HepG2 (cell line): ENCODE results near the gene CALML6. TPM values are rescaled to one million over a fixed set of nuclear protein-coding genes. Genes with fewer than 3 reads are reported as not detected.
A peak's percentile ranks its signal among the peaks of the same experiment; 100 is the strongest.

Experiments used
- ARNT2 ChIP-seq: sonication (generic); formaldehyde crosslinking; IDR thresholded peaks from 2 replicates; pipeline ENCODE4 v1.8.0; 2022; ENCODE audit warnings: mild to moderate bottlenecking, low read depth, missing genetic modification reagents, moderate library complexity
- CEBPB ChIP-seq: IDR thresholded peaks from 2 replicates; pipeline ENCODE4 v1.6.1; 2011; ENCODE audit warnings: low read depth, low read length, improper control_type of control experiment, borderline replicate concordance
- HDAC6 ChIP-seq: fragments of 200-600 bp; sonication (generic); IDR thresholded peaks from 2 replicates; pipeline ENCODE4 v1.7.0; 2017; ENCODE audit warnings: mild to moderate bottlenecking, antibody characterized with exemption, low read length, low read depth
- HOXD1 ChIP-seq: sonication (generic); formaldehyde crosslinking; IDR thresholded peaks from 2 replicates; pipeline ENCODE4 v1.5.0; 2020; ENCODE audit warnings: missing genetic modification reagents
- MAFK ChIP-seq, 2 experiments: IDR thresholded peaks in 1 of 2; conservative IDR thresholded peaks in 1 of 2; 2 replicates each; pipeline ENCODE4 v1.6.1; 2011; ENCODE audit warnings: improper control_type of control experiment in 2 of 2, low read length in 2 of 2
- NCOA2 ChIP-seq: sonication (generic); formaldehyde crosslinking; IDR thresholded peaks from 2 replicates; pipeline ENCODE4 v1.8.0; 2022; ENCODE audit warnings: inconsistent platforms
- NR2F6 ChIP-seq, 2 experiments: IDR thresholded peaks; 2 replicates each; pipeline ENCODE4 v1.6.1; 2016; ENCODE audit warnings: antibody characterized with exemption in 1 of 2, mild to moderate bottlenecking in 1 of 2
- ONECUT2 ChIP-seq: sonication (generic); formaldehyde crosslinking; IDR thresholded peaks from 2 replicates; pipeline ENCODE4 v1.4.0; 2020; ENCODE audit warnings: missing genetic modification reagents
- SMYD3 ChIP-seq: sonication (generic); formaldehyde crosslinking; IDR thresholded peaks from 2 replicates; pipeline ENCODE4 v1.8.1; 2023; ENCODE audit warnings: mild to moderate bottlenecking, missing genetic modification reagents
- STAT6 ChIP-seq: sonication (generic); formaldehyde crosslinking; IDR thresholded peaks from 2 replicates; pipeline ENCODE4 v1.4.0; 2020; ENCODE audit warnings: missing genetic modification reagents, mild to moderate bottlenecking, borderline replicate concordance
- ZBTB1 ChIP-seq: sonication (generic); formaldehyde crosslinking; IDR thresholded peaks from 2 replicates; pipeline ENCODE4 v1.4.0; 2020; ENCODE audit warnings: missing genetic modification reagents, borderline replicate concordance
- ZNF556 ChIP-seq: sonication (generic); formaldehyde crosslinking; IDR thresholded peaks from 2 replicates; pipeline ENCODE4 v1.4.0; 2020; ENCODE audit warnings: mild to moderate bottlenecking, missing genetic modification reagents, borderline replicate concordance
- ZNF567 ChIP-seq: sonication (generic); formaldehyde crosslinking; IDR thresholded peaks from 2 replicates; pipeline ENCODE4 v1.8.1; 2023; ENCODE audit warnings: mild to moderate bottlenecking, missing genetic modification reagents, borderline replicate concordance
- ZNF572 ChIP-seq: sonication (generic); formaldehyde crosslinking; IDR thresholded peaks from 2 replicates; pipeline ENCODE4 v1.5.1; 2020; ENCODE audit warnings: mild to moderate bottlenecking, missing genetic modification reagents
- ZNF629 ChIP-seq: sonication (generic); formaldehyde crosslinking; conservative IDR thresholded peaks from 2 replicates; pipeline ENCODE4 v1.5.0; 2020; ENCODE audit warnings: missing genetic modification reagents
- ZZZ3 ChIP-seq: sonication (generic); formaldehyde crosslinking; IDR thresholded peaks from 2 replicates; pipeline ENCODE4 v1.4.0; 2020; ENCODE audit warnings: missing genetic modification reagents, mild to moderate bottlenecking, borderline replicate concordance
- polyA plus RNA-seq, 8 experiments: library from polyadenylated mRNA; depleted of rRNA in 3 of 8; stranded (reverse) in 7 of 8; unstranded in 1 of 8; fragments of >200 nt; fragmentation: Illumina TruSeq in 4 of 8; extraction: Trizol in 4 of 8; gene quantifications; 2 replicates each; pipeline versions ENCODE4 v1.2.1 to v1.2.3, GENCODE V29; 2011 to 2016; ENCODE audit warnings: low read depth in 4 of 8, missing spikeins in 1 of 8, mixed read lengths in 1 of 8; ENCODE audit not compliant: insufficient read depth in 1 of 8
- total RNA-seq, 5 experiments: library from RNA; depleted of rRNA; stranded (reverse); fragments of >200 nt; fragmentation: Illumina TruSeq; extraction: Trizol; gene quantifications; 2 replicates each; pipeline ENCODE4 v1.2.3, GENCODE V29; 2016; ENCODE audit warnings: low read depth in 1 of 5
- TF ChIP-seq, protein P1 (sequence below): sonication (generic); formaldehyde crosslinking; IDR thresholded peaks from 2 replicates; pipeline ENCODE4 v1.4.0; 2020; ENCODE audit warnings: missing genetic modification reagents
- TF ChIP-seq, protein P2 (sequence below): IDR thresholded peaks from 2 replicates; pipeline ENCODE4 v1.6.1; 2016; ENCODE audit warnings: low read depth

The CALML6 gene
- total and polyA plus RNA-seq, 2 of the 13 experiments (the other 11 are each of a cell fraction or from before 2014, with no cell fraction given), result 0.11 to 0.12 TPM

DNA sequence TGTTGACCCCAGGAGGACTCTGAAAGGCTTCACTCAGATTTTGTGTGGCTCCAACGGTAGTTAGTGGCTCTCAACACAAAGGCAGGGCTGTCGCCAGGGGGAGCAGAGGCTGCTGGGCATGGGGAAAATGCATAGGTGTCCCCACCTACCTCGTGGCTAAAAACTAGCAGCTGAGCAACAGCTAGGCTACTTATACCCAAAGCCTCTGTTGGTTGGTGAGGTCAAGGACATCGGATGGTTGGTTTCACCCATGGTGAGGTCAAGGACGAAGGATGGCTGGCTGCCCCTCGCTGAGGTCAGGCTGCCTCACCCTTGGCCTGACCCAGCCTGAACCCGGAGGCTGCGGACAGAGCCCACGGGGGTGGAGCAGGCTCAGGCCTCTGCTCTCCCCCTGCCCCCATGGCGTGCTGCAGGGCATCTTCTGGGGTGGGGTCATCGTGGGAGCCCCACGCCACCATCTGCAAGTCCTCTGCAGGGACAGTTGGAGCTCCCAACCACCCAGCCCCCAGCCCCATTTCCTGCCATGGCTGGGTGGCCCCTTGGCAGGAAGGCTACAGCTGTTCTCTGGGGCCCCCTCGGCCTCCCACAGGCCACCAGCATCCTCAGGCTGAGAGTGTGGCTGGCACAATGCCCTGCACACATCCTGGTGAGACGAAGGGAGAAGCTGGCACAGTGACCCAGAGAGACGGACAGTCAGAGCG lies 15.6 kb upstream of the CALML6 start (continued):
- TF ChIP-seq, protein P1, sequence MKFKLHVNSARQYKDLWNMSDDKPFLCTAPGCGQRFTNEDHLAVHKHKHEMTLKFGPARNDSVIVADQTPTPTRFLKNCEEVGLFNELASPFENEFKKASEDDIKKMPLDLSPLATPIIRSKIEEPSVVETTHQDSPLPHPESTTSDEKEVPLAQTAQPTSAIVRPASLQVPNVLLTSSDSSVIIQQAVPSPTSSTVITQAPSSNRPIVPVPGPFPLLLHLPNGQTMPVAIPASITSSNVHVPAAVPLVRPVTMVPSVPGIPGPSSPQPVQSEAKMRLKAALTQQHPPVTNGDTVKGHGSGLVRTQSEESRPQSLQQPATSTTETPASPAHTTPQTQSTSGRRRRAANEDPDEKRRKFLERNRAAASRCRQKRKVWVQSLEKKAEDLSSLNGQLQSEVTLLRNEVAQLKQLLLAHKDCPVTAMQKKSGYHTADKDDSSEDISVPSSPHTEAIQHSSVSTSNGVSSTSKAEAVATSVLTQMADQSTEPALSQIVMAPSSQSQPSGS (CRISPR knock-in tag), result no peak
- TF ChIP-seq CEBPB (no peak), NR2F6 (IDR thresholded peaks at IDR 0.05) (no peak; the same call in 1 of the 2 replicates), NR2F6 (CRISPR knock-in tag; IDR thresholded peaks at IDR 0.05) (peak; percentile 54; the same call in 1 of the 2 replicates), HDAC6 (no peak), SMYD3 (CRISPR knock-in tag) (no peak), STAT6 (CRISPR knock-in tag) (no peak), ZNF556 (CRISPR knock-in tag) (0 out of 2 replicates have a peak, but pooled peaks have one; percentile 61), ZNF567 (CRISPR knock-in tag) (no peak), MAFK (conservative IDR thresholded peaks at IDR 0.05 in 1 of 2, IDR thresholded peaks at IDR 0.05 in 1 of 2; ENCODE audit: low read length in 2 of 2) (no peak), ZNF629 (CRISPR knock-in tag) (no peak), ZZZ3 (CRISPR knock-in tag) (no peak), ARNT2 (CRISPR knock-in tag) (no peak), ZNF572 (0 out of 2 replicates have a peak, but pooled peaks have one; percentile 39), ONECUT2 (no peak), ZBTB1 (CRISPR knock-in tag) (no peak), NCOA2 (CRISPR knock-in tag) (0 out of 2 replicates have a peak, but pooled peaks have one; percentile 33), HOXD1 (CRISPR knock-in tag) (no peak)
- TF ChIP-seq, protein P2, sequence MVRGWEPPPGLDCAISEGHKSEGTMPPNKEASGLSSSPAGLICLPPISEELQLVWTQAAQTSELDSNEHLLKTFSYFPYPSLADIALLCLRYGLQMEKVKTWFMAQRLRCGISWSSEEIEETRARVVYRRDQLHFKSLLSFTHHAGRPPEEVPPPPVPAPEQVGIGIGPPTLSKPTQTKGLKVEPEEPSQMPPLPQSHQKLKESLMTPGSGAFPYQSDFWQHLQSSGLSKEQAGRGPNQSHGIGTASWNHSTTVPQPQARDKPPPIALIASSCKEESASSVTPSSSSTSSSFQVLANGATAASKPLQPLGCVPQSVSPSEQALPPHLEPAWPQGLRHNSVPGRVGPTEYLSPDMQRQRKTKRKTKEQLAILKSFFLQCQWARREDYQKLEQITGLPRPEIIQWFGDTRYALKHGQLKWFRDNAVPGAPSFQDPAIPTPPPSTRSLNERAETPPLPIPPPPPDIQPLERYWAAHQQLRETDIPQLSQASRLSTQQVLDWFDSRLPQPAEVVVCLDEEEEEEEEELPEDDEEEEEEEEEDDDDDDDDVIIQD (CRISPR knock-in tag), result no peak
